Esophagus squamous epithelium (tissue), 5 donors: Measurements from ENCODE around the gene DOK5. TPM values are rescaled to one million over a fixed set of nuclear protein-coding genes. Genes with fewer than 3 reads are reported as not detected.

Source experiments
- DNase-seq: peaks from one replicate; lab custom pipeline; 2025; lab: John Stamatoyannopoulos, UW
- H3K27ac ChIP-seq, 4 donors: fragments of 200-600 bp; sonication (generic); one replicate each; pipeline ENCODE4 v1.5.1; 2016 to 2019; ENCODE audit warnings: mild to moderate bottlenecking in 1 of 4
- H3K27me3 ChIP-seq, 4 donors: fragments of 200-600 bp; sonication (generic); 1 replicate in 3 of 4; 2 replicates in 1 of 4; pipeline versions ENCODE4 v1.5.1 to v1.6.0; 2017 to 2021; ENCODE audit warnings: antibody characterized with exemption in 1 of 4
- H3K36me3 ChIP-seq, 3 donors: fragments of 200-600 bp; sonication (generic); one replicate each; pipeline ENCODE4 v1.5.1; 2016 to 2019
- H3K4me1 ChIP-seq, 3 donors: fragments of 200-600 bp; sonication (generic); one replicate each; pipeline ENCODE4 v1.5.1; 2017 to 2019
- H3K4me3 ChIP-seq, 4 donors: fragments of 200-600 bp; sonication (generic); 1 replicate in 3 of 4; 2 replicates in 1 of 4; pipeline ENCODE4 v1.5.1; 2016 to 2019; ENCODE audit warnings: mild to moderate bottlenecking in 2 of 4, moderate library complexity in 1 of 4
- H3K9me3 ChIP-seq, 3 donors: fragments of 200-600 bp; sonication (generic); one replicate each; pipeline ENCODE4 v1.5.1; 2016 to 2019
- CTCF ChIP-seq, 6 experiments: fragments of 450-650 bp in 4 of 6; fragments of 200-600 bp in 2 of 6; sonication (generic) in 2 of 6; IDR thresholded peaks; one replicate each; pipeline ENCODE4 v1.5.1; 2016 to 2019; ENCODE audit warnings: antibody characterized with exemption in 6 of 6, mild to moderate bottlenecking in 4 of 6, moderate library complexity in 4 of 6
- POLR2A ChIP-seq, 4 donors: fragments of 450-650 bp; IDR thresholded peaks; one replicate each; pipeline ENCODE4 v1.6.1; 2017; ENCODE audit warnings: antibody characterized with exemption in 4 of 4, mild to moderate bottlenecking in 4 of 4, moderate library complexity in 3 of 4
- WGBS, 2 donors: methylation state at CpG; one replicate each; pipeline ENCODE4 v1.1.5; 2018; 5-methylcytosine and 5-hydroxymethylcytosine counted together
- intact Hi-C: fragments of 100-400 bp; cut with DNase I; formaldehyde crosslinking; loops from one replicate; pipeline ENCODE4 v1.15.0; 2022
- total RNA-seq, 4 donors: library from RNA; depleted of rRNA; stranded (reverse); fragments of >200 nt; gene quantifications; one replicate each; pipeline ENCODE4 v1.1.0, GENCODE V29; 2016
- donor health status: DM: yes; HTN: yes; CAD: no.

DOK5 gene
- total RNA-seq, 4 donors from 2014 or later = 0.38 to 1.3 TPM; not detected in 2

GRCh38 chr20:54587408-54587807 is 112.0 kb downstream of the DOK5 start:
- Histone ChIP-seq H3K36me3 (no peaks in the 10 kb centered on the region), H3K9me3 (no peaks in the 10 kb centered on the region), H3K27ac (no peak overlapping the region), H3K4me3 (no peak overlapping the region), H3K4me1 (no peaks in the 10 kb centered on the region), H3K27me3 (no peaks in the 10 kb centered on the region)
- intact Hi-C loops = no loop called here
- DNase-seq = no peak
- 46 to 76% methylated on average over 6 of the region's 6 CpGs for WGBS, 2 donors
- TF ChIP-seq POLR2A (IDR thresholded peaks at IDR 0.05) (no peak), CTCF (IDR thresholded peaks at IDR 0.05) (no peak)

GRCh38 chr20:54589402-54590030 is 114.1 kb downstream of the DOK5 start:
- intact Hi-C loops = no loop called here
- Histone ChIP-seq H3K36me3 (no peaks in the 10 kb centered on the region), H3K27me3 (no peaks in the 10 kb centered on the region), H3K27ac (no peak overlapping the region), H3K9me3 (no peaks in the 10 kb centered on the region), H3K4me1 (no peaks in the 10 kb centered on the region), H3K4me3 (no peak overlapping the region)
- TF ChIP-seq POLR2A (IDR thresholded peaks at IDR 0.05) (no peak), CTCF (IDR thresholded peaks at IDR 0.05) (no peak)
- 59 to 66% methylated on average over 4 of the region's 4 CpGs for WGBS, 2 donors
- DNase-seq = no peak

DNA sequence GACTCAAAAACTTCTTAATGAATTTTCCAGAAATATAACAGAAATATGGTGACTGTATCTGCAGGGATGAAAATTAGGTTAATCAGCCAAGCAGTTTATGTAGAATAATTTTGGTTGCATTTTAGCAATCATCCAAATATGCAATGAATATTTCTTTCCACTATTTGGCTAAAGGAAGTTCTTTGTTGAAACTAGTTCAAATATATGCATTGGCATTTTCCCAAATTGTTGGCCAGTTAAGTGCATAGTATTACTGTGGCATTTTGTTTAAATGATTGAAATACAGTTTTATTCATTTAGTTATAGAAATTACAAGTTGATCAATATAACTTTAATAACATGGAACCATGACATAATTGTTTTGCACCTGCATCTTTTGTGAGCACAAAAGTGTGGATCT is 115.5 kb downstream of the DOK5 start:
- no peak for DNase-seq
- no peaks in the 10 kb centered on the region for H3K4me1 ChIP-seq
- no peak overlapping the region for H3K4me3 ChIP-seq
- H3K27me3 ChIP-seq = no peaks in the 10 kb centered on the region
- no peaks in the 10 kb centered on the region for H3K36me3 ChIP-seq
- TF ChIP-seq CTCF (IDR thresholded peaks at IDR 0.05) (no peak), POLR2A (IDR thresholded peaks at IDR 0.05) (no peak)
- H3K27ac ChIP-seq = no peak overlapping the region
- no peaks in the 10 kb centered on the region for H3K9me3 ChIP-seq
- intact Hi-C loops = no loop called here

GRCh38 chr20:54596651-54597050 is 121.3 kb downstream of the DOK5 start:
- no peak for DNase-seq
- no peaks in the 10 kb centered on the region for H3K36me3 ChIP-seq
- no peaks in the 10 kb centered on the region for H3K9me3 ChIP-seq
- TF ChIP-seq POLR2A (IDR thresholded peaks at IDR 0.05) (no peak), CTCF (IDR thresholded peaks at IDR 0.05) (no peak)
- H3K27ac ChIP-seq = no peak overlapping the region
- intact Hi-C loops = no loop called here
- H3K27me3 ChIP-seq = no peaks in the 10 kb centered on the region
- no peaks in the 10 kb centered on the region for H3K4me1 ChIP-seq
- H3K4me3 ChIP-seq = no peak overlapping the region

- no peak overlapping the region for H3K4me3 ChIP-seq
- TF ChIP-seq CTCF (IDR thresholded peaks at IDR 0.05) (no peak), POLR2A (IDR thresholded peaks at IDR 0.05) (no peak)
- DNase-seq = no peak
- H3K4me1 ChIP-seq = no peaks in the 10 kb centered on the region
- WGBS, 2 donors = 47 to 52% methylated on average over 5 of the region's 5 CpGs
- H3K9me3 ChIP-seq = no peaks in the 10 kb centered on the region
- intact Hi-C loops = no loop called here
- no peak overlapping the region for H3K27ac ChIP-seq
- H3K36me3 ChIP-seq = no peaks in the 10 kb centered on the region
- H3K27me3 ChIP-seq = no peaks in the 10 kb centered on the region
Observed at GRCh38 chr20:54598352-54598751, 123.0 kb downstream of the DOK5 start.
